Measurements from ENCODE around the gene GPATCH2.

- TF ChIP-seq CTCF (IDR thresholded peaks at IDR 0.05) (no peak), POLR2A (IDR thresholded peaks at IDR 0.05) (no peak)
These were observed 30.5 kb upstream of the GPATCH2 start for GRCh38 chr1:217661407-217661806.

Measured in heart left ventricle (tissue), 13 donors.